ENCODE data around the gene CCM2L. TPM values are rescaled to one million over a fixed set of nuclear protein-coding genes. Genes with fewer than 3 reads are reported as not detected.

CCM2L gene
- total RNA-seq, 1 donor from 2014 or later: 0.11 TPM

GRCh38 chr20:32057656-32058184, 47.5 kb downstream of the CCM2L start:
- H3K4me3 ChIP-seq (ENCODE audit: insufficient read depth, low read depth, low read length): no peak overlapping the region
- no peak overlapping the region for H3K4me2 ChIP-seq (ENCODE audit: low read length)
- no peaks in the 10 kb centered on the region for H3K36me3 ChIP-seq (ENCODE audit: insufficient read depth, low read length)
- no peak overlapping the region for H3K27ac ChIP-seq (ENCODE audit: low read depth, low read length)
- H2AFZ ChIP-seq (ENCODE audit: low read depth, low read length): no peak overlapping the region
- Mint-ChIP-seq H3K36me3 (ENCODE audit: low read depth, unreplicated experiment) (peaks cover 3% of the 10 kb centered on the region), H3K4me1 (ENCODE audit: low read depth, unreplicated experiment) (peaks cover 2% of the 10 kb centered on the region), H3K27me3 (ENCODE audit: low read depth, unreplicated experiment) (peaks cover 58% of the 10 kb centered on the region), H3K9me3 (ENCODE audit: unreplicated experiment) (peaks cover 6% of the 10 kb centered on the region), H3K27ac (ENCODE audit: unreplicated experiment) (no peak overlapping the region), H3K4me3 (ENCODE audit: unreplicated experiment) (no peak overlapping the region)
- no peaks in the 10 kb centered on the region for H3K4me1 ChIP-seq (ENCODE audit: insufficient read depth, low read length)
- H3K79me2 ChIP-seq (ENCODE audit: insufficient read depth, low read length): no peaks in the 10 kb centered on the region
- TF ChIP-seq EZH2 (IDR thresholded peaks at IDR 0.05; ENCODE audit: insufficient read depth, low read length) (no peak), CTCF (IDR thresholded peaks at IDR 0.05; ENCODE audit: insufficient read depth, low read depth, low read length) (no peak)
- no peak for FAIRE-seq
- no peak for DNase-seq (ENCODE audit: low read depth)
- no peaks in the 10 kb centered on the region for H4K20me1 ChIP-seq (ENCODE audit: insufficient read depth, low read length)
- no peaks in the 10 kb centered on the region for H3K9me3 ChIP-seq (ENCODE audit: insufficient read depth, low read depth, low read length)
- peaks cover 37% of the 10 kb centered on the region for H3K27me3 ChIP-seq (ENCODE audit: insufficient read depth, low read length)
- H3K9ac ChIP-seq (ENCODE audit: low read length): no peak overlapping the region

- no peaks in the 10 kb centered on the region for H3K4me1 ChIP-seq (ENCODE audit: insufficient read depth, low read length)
- H3K36me3 ChIP-seq (ENCODE audit: insufficient read depth, low read length): no peaks in the 10 kb centered on the region
- peaks cover 22% of the 10 kb centered on the region for H3K27me3 ChIP-seq (ENCODE audit: insufficient read depth, low read length)
- Mint-ChIP-seq H3K27me3 (ENCODE audit: low read depth, unreplicated experiment) (peaks cover 49% of the 10 kb centered on the region), H3K4me3 (ENCODE audit: unreplicated experiment) (no peak overlapping the region), H3K36me3 (ENCODE audit: low read depth, unreplicated experiment) (peaks cover 3% of the 10 kb centered on the region), H3K9me3 (ENCODE audit: unreplicated experiment) (peaks cover 6% of the 10 kb centered on the region), H3K27ac (ENCODE audit: unreplicated experiment) (no peak overlapping the region), H3K4me1 (ENCODE audit: low read depth, unreplicated experiment) (peaks cover 2% of the 10 kb centered on the region)
- no peak overlapping the region for H3K4me2 ChIP-seq (ENCODE audit: low read length)
- H3K9me3 ChIP-seq (ENCODE audit: insufficient read depth, low read depth, low read length): no peaks in the 10 kb centered on the region
- H3K9ac ChIP-seq (ENCODE audit: low read length): no peak overlapping the region
- FAIRE-seq: no peak
- H3K79me2 ChIP-seq (ENCODE audit: insufficient read depth, low read length): no peaks in the 10 kb centered on the region
- DNase-seq (ENCODE audit: low read depth): no peak
- no peak overlapping the region for H3K4me3 ChIP-seq (ENCODE audit: insufficient read depth, low read depth, low read length)
- H2AFZ ChIP-seq (ENCODE audit: low read depth, low read length): no peak overlapping the region
- TF ChIP-seq EZH2 (IDR thresholded peaks at IDR 0.05; ENCODE audit: insufficient read depth, low read length) (no peak), CTCF (IDR thresholded peaks at IDR 0.05; ENCODE audit: insufficient read depth, low read depth, low read length) (no peak)
- H3K27ac ChIP-seq (ENCODE audit: low read depth, low read length): no peak overlapping the region
- no peaks in the 10 kb centered on the region for H4K20me1 ChIP-seq (ENCODE audit: insufficient read depth, low read length)
Observed at GRCh38 chr20:32059189-32059588, 49.0 kb downstream of the CCM2L start.

- DNase-seq (ENCODE audit: low read depth): no peak
- FAIRE-seq: no peak
- Mint-ChIP-seq H3K4me1 (ENCODE audit: low read depth, unreplicated experiment) (peaks cover 5% of the 10 kb centered on the region), H3K27ac (ENCODE audit: unreplicated experiment) (peak overlapping the region; percentile 41), H3K27me3 (ENCODE audit: low read depth, unreplicated experiment) (peaks cover 41% of the 10 kb centered on the region), H3K4me3 (ENCODE audit: unreplicated experiment) (no peak overlapping the region), H3K36me3 (ENCODE audit: low read depth, unreplicated experiment) (peaks cover 3% of the 10 kb centered on the region), H3K9me3 (ENCODE audit: unreplicated experiment) (peaks cover 6% of the 10 kb centered on the region)
- no peak overlapping the region for H3K4me2 ChIP-seq (ENCODE audit: low read length)
- H3K4me3 ChIP-seq (ENCODE audit: insufficient read depth, low read depth, low read length): no peak overlapping the region
- H3K36me3 ChIP-seq (ENCODE audit: insufficient read depth, low read length): no peaks in the 10 kb centered on the region
- H4K20me1 ChIP-seq (ENCODE audit: insufficient read depth, low read length): no peaks in the 10 kb centered on the region
- no peaks in the 10 kb centered on the region for H3K9me3 ChIP-seq (ENCODE audit: insufficient read depth, low read depth, low read length)
- H3K79me2 ChIP-seq (ENCODE audit: insufficient read depth, low read length): no peaks in the 10 kb centered on the region
- no peak for TF ChIP-seq CTCF (IDR thresholded peaks at IDR 0.05; ENCODE audit: insufficient read depth, low read depth, low read length)
- TF ChIP-seq EZH2 (IDR thresholded peaks at IDR 0.05; ENCODE audit: insufficient read depth, low read length): no peak
- H3K27ac ChIP-seq (ENCODE audit: low read depth, low read length): no peak overlapping the region
- H3K9ac ChIP-seq (ENCODE audit: low read length): no peak overlapping the region
- peaks cover 15% of the 10 kb centered on the region for H3K27me3 ChIP-seq (ENCODE audit: insufficient read depth, low read length)
- no peaks in the 10 kb centered on the region for H3K4me1 ChIP-seq (ENCODE audit: insufficient read depth, low read length)
- H2AFZ ChIP-seq (ENCODE audit: low read depth, low read length): no peak overlapping the region
Observed at GRCh38 chr20:32062776-32063170, 52.5 kb downstream of the CCM2L start.

Measured in astrocyte (in vitro differentiated cells and primary cell).